HG03196 (cell line): Measurements from ENCODE around the gene MACF1.
"Not testable (repeated sequence)": the region's sequence is repeated elsewhere in the genome, so short reads cannot be mapped to it uniquely, and the experiment has no call there.

Source experiments
- ATAC-seq: cut with Tn5 transposase; IDR thresholded peaks from one replicate; pipeline ENCODE4 v1.9.1; 2021; ENCODE audit not compliant: unreplicated experiment

Gene MACF1

DNA sequence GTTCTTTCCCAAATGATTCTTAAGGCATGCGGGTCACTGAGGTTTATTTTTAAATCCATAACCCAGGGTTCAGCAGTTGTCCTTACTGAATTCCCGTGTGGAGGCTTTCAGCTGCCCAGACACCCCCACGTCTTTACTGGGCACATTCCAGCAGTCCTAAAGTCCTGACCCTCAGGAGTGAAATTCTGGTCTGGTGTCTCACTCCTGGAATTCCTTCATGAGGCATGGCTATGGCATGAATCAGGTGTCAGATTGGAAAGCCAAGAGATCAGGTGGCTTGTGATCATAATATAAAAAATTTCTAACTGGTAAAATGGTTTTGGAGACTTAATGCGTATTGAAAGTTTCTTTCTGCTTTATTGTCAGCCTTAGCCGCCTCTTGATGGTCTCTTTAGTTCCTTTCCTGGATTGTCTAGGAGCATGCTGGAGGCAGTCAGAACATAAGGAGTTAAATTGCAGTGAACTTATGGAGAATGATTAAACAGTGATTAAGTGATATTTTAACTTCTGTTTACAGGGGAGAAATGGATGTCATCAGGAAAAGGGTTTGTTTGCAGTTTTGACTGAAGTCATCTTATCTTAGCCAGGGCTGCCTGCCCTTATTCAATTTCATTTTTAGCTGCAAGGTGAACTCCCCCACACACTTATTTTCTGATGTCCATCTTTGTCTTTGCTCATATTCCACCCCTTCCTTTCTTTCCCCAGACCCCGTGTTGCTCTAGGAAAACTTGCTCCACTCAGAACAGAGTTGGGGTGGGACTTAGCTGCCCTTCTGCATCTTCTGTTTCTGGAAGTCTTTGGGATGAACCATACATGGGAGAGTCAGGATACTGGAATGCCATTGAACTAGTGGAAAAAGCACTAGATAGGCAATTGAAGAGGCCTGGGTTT lies 25.7 kb upstream of the MACF1 start:
- ATAC-seq: no peak

DNA sequence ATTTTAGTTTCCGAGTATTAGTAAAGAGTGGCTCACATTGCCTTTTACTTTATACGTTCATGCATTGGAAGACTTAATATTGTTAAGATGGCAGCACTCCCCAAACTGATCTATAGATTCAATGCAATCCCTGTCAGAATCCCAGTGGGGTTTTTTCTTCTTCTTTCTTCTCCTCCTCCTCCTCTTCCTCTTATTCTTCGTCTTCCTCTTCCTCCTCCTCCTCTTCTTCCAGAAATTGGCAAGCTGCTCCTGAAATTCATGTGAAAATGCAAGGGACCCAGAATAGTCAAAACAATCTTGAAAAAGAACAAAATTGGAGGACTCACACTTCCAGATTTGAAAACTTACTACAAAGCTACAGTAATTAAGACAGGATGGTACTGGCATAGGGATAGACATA lies 23.2 kb upstream of the MACF1 start:
- no peak for ATAC-seq

DNA sequence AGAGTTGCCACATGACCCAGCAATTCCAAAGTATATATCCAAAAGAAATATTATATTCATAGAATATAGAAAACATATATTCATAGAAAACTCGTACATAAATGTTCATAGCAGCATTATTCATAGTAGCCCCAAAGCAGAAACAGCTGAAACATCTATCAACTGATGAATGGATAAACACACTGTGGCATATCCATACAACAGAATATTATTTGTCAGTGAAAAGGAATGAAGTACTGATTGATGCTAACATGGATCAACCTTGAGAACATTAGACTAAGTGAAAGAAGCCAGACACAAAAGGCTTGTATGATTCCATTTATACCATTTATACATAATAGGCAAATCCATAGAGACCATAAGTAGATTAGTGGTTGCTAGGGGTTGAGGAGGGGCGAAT lies 21.7 kb upstream of the MACF1 start:
- no peak for ATAC-seq

DNA sequence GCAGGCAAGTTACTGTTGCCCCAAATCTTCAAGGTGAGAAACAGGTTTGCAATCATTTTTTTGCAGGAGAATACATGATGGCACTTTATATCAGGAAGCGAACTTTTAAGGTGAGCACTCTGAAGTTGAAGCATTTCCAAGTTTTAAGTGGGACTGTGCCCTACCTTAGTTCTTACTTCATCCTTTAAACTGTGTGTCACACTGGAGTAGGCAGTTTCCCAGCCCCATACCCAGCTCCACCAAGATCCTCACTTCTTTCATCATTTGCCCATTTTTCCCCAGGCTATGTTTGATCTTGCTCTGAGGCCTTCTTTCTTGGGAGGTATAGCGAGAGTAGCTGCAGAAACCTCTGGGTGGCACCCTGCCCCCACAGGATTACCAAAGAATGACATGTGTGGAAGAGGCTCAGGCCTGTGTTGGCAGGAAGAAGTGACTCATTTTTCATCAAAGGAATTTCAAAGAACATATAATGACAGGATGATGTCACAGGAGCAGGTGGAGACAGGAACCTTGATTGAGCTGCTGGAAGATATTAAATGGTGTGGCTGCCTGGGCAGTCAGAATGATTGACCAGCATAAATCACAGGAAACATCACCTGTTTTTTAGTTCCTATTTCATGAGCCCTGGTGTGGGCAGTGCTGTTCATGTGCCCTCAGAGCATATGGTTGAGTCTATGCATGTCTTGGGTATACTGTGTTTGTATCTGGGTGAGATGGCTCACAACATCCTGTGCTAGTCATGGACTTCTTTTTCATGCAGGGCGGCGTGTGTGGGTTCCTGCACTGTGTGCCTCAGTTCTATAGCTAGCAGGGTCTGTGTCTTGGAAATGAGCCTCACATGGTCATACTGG lies 20.8 kb upstream of the MACF1 start:
- ATAC-seq: peak; percentile 68

DNA sequence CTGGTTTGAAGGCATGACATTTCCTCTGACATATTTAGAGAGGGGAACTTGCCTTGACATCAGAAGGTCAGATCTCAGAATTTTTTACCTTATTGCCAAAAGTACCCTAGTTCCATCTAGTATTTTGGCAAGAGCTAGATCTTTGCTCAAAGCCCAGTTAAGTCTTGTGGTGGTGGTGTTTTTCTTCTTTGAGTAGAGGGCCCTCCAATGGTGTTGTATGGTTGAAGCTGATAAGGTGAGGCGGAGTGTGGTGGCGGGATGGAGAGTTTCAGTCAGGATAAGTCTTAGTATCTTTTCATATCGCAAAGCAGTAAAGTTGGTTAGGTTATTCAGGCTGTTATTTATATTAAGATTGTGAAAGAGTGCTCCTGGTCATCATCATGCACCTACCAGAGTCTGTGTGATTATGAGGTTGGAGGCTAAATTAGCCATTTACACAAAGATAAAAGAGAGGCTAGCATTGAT lies 20.1 kb upstream of the MACF1 start:
- ATAC-seq: no peak

DNA sequence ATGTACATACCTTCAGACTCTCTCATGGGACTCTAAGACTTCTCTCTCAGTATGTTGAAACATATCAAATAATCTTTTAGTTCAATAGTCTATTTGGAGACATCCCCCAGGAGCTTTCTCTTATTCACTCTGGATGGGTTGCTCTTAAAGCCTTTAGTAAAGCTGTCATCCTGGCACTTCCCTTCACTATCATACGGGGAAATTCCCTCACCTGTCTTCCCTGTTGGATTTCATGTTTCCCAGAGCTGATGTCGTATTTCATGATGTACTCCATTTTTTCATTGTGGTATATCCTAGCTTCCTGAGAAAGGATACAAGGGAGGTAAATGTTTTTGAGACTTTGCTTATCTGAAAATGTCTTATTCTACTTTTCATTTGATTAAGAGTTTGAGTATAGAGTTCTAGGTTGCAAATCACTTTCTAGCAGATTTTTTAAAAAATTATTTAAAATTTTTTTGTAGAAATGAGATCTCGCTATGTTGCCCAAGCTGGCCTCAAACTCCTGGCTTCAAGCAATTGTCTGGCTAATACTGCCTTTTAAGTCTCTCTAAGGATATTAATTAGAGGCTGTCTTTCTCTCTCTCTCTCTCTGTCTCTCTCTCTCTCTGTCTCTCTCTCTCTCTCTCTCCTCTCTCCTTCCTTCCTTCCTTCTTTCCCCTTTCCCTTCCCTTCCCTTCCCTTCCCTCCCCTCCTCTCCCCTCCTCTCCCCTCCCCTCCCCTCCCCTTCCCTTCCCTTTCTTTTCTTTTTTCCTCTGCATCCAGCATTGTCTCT lies 17.0 kb upstream of the MACF1 start:
- ATAC-seq: no peak

DNA sequence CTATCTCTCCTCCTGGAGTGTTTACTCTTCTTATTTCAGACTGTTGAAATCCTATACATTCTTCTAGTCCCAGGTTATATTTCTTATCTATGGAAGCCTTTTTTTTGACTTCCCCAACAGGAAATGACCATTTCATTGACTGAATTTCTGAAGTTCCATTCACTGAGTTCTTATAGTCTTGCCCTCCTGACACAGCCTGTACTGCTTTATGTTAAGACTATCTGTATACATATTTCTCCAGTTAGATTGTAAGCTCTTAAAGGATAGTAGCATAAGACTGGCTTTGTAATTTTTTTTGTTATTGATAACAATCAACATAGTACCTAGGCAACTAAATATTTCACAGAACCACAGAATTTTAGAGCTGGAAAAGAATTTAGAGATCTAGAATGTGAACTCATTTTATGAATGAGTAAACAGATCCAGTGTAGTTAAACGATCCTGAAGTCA lies 14.9 kb upstream of the MACF1 start:
- no peak for ATAC-seq

DNA sequence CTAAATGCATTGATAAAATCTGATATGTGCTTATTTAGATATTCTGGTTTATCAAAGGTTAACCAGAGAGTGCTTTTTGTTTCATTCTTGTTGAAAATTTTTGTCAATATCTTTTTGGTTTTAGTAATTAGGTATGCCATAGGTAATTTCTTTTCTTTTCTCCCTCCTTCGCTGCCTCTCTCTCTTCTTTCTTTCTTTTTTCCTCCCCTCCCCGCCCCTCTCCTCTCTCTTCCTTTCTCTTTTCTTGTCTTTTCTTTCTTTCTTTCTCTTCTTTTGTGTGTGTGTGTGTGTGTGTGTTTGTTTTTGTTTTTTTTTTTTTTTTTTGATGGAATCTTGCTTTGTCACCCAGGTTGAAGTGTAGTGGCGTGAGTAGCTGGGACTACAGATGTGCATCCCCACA lies 14.4 kb upstream of the MACF1 start:
- no peak for ATAC-seq

DNA sequence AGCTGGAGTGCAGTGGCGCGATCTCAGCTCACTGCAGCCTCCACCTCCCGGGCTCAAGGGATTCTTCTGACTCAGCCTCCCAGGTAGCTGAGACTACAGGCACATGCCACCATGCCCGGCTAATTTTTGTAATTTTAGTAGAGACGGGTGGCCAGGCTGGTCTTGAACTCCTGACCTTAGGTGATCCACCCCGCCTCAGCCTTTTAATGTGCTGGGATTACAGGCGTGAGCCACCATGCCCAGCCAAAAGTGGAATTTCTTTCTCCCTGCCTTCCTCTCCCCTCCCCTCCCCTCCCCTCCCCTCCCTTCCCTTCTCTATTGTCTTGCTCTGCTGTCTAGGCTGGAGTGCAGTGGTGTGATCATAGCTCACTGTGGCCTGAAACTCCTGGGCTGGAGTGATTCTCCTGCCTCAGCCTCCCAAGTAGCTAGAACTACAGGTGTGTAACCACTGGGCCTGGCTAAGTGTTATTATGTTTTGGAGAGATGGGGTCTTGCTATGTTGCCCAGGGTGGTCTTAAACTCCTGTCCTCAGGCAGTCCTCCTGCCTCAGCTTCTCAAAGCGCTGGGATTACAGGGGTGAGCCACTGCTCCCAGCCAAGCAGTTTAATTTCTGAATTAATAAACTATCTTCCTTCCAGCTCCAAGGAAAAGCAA lies 10.0 kb upstream of the MACF1 start:
- no peak for ATAC-seq

DNA sequence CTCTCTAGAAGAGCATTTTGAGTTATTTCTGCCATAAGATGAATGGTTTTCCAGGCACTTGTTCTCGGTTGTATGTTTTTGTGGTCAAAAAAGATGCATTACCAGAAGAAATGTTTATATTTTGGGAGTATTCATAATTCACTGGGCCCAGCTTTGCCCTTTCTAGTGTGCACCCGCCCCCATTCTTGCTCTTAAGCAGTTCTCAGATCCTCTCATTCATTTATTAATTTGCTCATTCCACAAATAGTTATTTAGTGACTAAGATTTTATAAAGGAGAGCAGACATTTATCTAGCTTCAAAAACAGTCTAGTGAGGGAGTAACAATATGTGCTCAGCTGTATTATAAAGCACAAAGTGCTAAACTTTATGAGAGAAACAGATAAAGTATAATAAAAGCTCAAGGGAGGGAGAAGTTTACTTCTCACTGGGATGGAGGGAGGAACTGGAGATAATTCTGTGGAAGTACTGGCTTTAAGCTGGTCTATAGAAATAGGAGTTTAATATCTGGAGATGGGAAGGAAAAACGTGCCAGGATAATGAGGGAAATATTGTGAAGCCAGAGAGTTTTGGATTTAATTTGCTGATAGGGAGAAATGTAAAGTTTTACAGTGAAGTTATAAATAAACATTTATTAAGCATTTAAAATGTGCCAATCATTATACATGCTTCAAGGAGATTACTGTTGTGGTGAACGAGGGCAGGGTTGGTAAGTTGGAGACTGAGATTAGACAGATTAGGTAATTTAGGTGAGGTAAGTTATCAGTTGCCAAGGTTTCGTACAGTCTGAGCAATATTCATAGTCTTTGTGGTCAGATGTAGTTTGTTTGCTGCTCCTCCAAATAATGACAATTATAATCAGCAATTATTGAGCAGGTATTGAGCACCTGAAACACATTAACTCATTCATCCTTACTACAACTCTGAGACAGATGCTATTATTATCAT lies 9.1 kb upstream of the MACF1 start:
- ATAC-seq: no peak

DNA sequence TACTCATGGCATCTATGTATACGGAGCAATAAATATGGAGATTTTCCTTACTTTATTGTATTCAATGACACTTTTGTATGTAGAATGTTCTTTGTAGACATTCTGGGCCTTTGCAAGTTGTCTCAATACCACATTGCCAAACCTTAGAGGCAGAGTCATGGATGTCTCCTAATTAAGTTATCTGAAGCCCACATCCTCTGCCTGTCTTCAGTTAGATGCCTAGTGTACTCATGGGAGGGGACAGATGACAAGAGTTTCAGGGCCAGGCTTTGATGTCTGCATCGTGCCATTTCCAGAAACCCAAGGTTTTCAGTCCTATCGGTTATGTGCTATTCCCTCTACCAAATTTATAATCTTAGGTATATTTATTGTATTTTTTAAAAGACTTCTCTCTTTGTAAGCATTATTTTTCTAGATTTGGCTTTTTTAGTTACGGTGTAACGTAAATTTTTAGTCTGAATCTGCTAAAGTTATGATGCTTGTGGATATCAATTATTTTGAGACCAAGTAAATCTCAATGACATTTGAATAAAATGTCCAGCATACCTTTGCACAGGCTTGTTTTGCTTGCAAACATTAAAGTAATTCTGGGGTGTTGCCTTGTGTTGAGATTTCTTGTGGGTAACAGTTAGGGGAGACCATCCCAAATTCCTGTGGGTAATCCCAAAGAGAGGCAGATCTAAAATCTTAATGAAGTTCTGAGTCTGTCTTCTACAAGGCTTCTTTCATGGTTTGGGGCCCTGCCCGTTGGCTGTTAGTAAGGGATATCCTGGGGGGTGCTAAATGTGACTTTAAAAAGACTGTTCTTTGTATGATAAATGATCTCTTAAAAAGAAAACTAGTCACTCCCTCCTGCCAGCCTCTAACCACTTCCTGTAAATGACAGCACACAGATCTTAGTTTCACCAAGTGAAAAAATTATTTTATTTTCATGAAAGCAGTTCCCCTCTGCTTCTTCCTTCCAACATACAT lies 8.0 kb upstream of the MACF1 start:
- no peak for ATAC-seq

DNA sequence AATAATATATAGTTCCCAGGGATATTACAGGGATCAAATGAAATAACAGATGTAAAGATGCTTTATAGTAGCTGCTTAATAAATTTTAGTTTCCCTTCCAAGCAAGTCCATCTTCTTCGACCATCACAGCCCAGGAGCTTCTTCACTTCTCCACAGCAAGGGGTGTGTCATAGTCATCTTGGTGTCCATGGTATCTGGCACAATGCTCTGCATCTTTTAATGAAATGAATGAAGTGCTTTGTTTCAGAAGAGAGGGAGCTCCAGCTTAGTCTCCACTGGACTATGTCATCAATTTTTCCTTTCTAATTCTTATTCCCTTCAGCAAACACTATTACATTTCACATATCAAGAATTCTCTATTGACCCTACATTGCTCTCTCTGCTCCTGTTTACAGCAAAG lies 4.9 kb upstream of the MACF1 start:
- no peak for ATAC-seq

DNA sequence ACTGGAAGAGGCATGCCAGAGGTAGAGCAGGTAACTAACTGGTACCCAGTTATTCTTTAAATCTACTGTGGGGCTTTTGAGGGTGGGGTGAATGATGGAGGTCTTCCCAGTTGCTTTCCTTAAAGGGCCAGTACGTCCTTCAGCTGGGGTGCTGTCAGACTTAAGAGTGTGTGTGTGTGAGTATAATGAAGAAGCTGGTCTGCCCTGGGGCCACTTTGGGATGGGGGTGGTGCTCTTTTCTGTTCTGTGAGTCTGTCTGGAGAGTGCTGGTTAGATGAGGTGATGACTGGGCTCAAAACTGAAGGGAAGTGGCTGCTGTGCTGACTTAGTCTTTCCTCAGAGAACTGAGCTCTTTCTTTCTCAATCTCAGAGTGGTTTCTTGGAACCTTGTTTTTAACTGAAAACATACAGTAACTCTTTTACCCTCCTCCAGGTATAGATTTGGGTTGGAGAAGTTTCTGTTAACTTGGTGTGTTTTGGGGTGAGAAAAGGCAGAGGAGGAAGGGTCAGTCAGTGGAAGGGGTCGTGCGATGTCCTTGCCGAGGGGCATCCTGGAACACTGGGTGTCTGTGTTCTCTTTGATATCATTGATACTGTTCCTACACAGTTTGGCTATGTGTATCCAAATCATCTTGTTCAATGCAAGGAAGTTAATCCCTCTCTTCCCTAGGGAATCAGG lies 746 bp downstream of the MACF1 start:
- peak; percentile 43 for ATAC-seq

DNA sequence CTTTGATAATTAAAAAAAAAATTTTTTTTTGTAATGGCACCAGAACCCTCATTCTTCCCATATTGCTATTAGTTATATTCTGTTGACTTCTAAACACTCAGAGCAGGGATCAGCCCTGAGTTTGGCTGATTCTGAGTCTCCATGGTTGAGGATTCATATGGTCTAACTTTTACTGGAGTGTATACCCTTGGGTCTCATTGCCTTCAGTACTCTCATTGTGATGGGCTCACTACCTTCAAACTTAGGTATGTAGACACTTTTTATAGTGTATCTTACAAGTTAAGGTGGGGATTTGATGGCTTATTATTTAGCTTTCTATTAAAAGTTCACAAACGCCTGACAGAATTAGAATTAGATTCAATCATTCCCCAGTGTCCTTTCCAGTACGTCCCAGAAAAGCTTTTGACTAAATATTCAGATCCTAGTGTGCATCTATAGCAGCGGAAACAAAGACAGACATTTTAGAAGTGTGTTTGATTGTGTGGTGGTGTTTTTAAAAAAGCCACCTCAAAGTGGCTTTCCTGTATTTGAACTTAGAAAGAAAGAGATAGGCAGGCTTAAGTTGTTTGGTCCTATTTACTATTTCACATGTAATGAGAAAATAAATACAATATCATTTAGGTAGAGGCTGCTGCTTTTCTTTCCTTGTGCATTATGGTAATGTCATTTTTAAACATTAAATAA lies 1.4 kb downstream of the MACF1 start:
- no peak for ATAC-seq

DNA sequence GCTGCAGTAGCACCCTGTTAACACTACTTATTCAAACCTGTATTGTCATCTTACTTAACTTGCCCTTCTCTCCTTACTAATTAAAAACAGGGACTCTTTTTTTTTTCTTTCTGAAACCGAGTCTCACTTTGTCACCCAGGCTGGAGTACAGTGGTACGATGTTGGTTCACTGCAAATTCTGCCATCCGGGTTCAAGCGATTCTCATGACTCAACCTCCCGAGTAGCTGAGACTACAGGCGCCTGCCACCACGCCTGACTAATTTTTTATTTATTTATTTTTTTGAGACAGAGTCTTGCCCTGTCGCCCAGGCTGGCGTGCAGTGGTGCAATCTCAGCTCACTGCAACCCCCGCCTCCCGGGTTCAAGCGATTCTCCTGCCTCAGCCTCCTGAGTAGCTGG lies 3.9 kb downstream of the MACF1 start:
- not testable (repeated sequence) for ATAC-seq

DNA sequence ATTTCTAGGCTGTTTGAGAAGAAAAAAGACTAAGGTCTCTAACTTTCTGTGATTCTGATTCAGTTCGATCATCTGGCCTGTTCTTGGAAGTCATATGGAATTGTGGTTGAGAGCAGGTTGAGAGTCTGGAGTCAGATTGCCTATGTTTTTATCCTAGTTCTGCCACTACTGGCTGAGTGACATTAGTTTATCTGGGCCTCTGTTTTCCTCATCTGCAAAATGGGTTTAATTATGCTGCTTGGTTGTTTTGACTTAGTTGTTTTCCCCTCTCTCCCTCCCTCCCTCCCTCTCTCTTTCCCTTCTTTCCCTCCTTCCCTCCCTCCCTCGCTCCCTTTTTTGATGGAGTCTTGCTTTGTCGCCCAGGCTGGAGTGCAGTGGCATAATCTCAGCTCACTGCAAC lies 6.2 kb downstream of the MACF1 start:
- ATAC-seq: no peak

DNA sequence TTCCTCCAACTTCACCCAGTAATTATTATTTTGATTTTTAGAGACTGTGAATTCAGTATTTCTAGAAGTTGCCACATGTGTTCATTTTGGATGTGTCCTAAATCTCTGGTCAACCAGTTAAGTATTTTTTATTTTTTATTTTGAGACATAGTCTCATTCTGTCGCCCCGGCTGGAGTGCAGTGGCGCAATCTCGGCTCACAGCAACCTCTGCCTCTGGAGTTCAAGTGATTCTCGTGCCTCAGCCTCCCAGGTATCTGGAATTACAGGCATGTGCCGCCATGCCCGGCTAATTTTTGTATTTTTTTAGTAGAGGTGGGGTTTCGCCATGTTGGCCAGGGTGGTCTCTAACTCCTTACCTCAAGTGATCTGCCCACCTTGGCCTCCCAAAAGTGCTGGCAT lies 8.0 kb downstream of the MACF1 start:
- no peak for ATAC-seq
